Activated T-helper 9 cell treated with anti-CD3 and anti-CD28 coated beads, Interleukin-2, amount 50 U/mL, for 16 hours (primary cell): ENCODE data around the gene RBBP6.
"Not testable (repeated sequence)": the region's sequence is repeated elsewhere in the genome, so short reads cannot be mapped to it uniquely, and the experiment has no call there.

Experiments used
- DNase-seq: peaks from one replicate; pipeline ENCODE4 v3.0.0-alpha.2; 2020; ENCODE audit warnings: low read depth

RBBP6 gene

GRCh38 chr16:24539295-24539849 is at the start of gene RBBP6:
Gene RBBP6 (plus strand): TSS chr16:24539566. CDS start chr16:24540627, 1,061 bp downstream.
- DNase-seq = peak; percentile 91

GRCh38 chr16:24490866-24491265 is 48.5 kb upstream of the RBBP6 start:
- no peak for DNase-seq

- DNase-seq = no peak
These were observed 47.6 kb upstream of the RBBP6 start for GRCh38 chr16:24491731-24492130.

- DNase-seq = no peak
These were observed 45.5 kb upstream of the RBBP6 start for GRCh38 chr16:24493821-24494220.

GRCh38 chr16:24495207-24495606 is 44.2 kb upstream of the RBBP6 start:
- DNase-seq = not testable (repeated sequence)

GRCh38 chr16:24497440-24497839 is 41.9 kb upstream of the RBBP6 start:
- DNase-seq = no peak

- no peak for DNase-seq
These were observed 40.1 kb upstream of the RBBP6 start for GRCh38 chr16:24499193-24499814.

GRCh38 chr16:24504472-24505345 is 34.7 kb upstream of the RBBP6 start:
- peak; percentile 8 for DNase-seq

GRCh38 chr16:24505959-24506358 is 33.4 kb upstream of the RBBP6 start:
- DNase-seq = no peak

GRCh38 chr16:24507959-24508480 is 31.3 kb upstream of the RBBP6 start:
- DNase-seq = no peak

- no peak for DNase-seq
These were observed 30.8 kb upstream of the RBBP6 start for GRCh38 chr16:24508614-24509013.

GRCh38 chr16:24509536-24509935 is 29.8 kb upstream of the RBBP6 start:
- no peak for DNase-seq

- no peak for DNase-seq
These were observed 28.2 kb upstream of the RBBP6 start for GRCh38 chr16:24511174-24511573.

GRCh38 chr16:24511792-24512191 is 27.6 kb upstream of the RBBP6 start:
- no peak for DNase-seq

- DNase-seq = no peak
These were observed 25.3 kb upstream of the RBBP6 start for GRCh38 chr16:24514096-24514495.

- DNase-seq = no peak
These were observed 24.2 kb upstream of the RBBP6 start for GRCh38 chr16:24515186-24515585.

- DNase-seq = peak; percentile 52
These were observed 22.3 kb upstream of the RBBP6 start for GRCh38 chr16:24516900-24517669.

GRCh38 chr16:24518498-24518897 is 20.9 kb upstream of the RBBP6 start:
- no peak for DNase-seq

GRCh38 chr16:24520983-24521382 is 18.4 kb upstream of the RBBP6 start:
- no peak for DNase-seq

GRCh38 chr16:24522751-24523150 is 16.6 kb upstream of the RBBP6 start:
- no peak for DNase-seq

- DNase-seq = no peak
These were observed 15.8 kb upstream of the RBBP6 start for GRCh38 chr16:24523569-24523968.
